Gastrocnemius medialis (tissue), 4 donors: ENCODE data around the gene NT5DC3.

Source experiments
- CTCF ChIP-seq, 5 experiments: fragments of 450-650 bp in 3 of 5; fragments of 200-600 bp in 2 of 5; sonication (generic) in 2 of 5; IDR thresholded peaks in 4 of 5; conservative IDR thresholded peaks in 1 of 5; 1 replicate in 4 of 5; 2 replicates in 1 of 5; pipeline ENCODE4 v1.5.1; 2016 to 2019; ENCODE audit warnings: antibody characterized with exemption in 5 of 5, mild to moderate bottlenecking in 3 of 5, moderate library complexity in 3 of 5
- POLR2A ChIP-seq, 2 donors: fragments of 450-650 bp; IDR thresholded peaks; one replicate each; pipeline ENCODE4 v1.6.1; 2017; ENCODE audit warnings: antibody characterized with exemption in 2 of 2, mild to moderate bottlenecking in 2 of 2, moderate library complexity in 2 of 2

GRCh38 chr12:103768467-103769123, 72.4 kb downstream of the NT5DC3 start:
- no peak for TF ChIP-seq POLR2A (IDR thresholded peaks at IDR 0.05)
- no peak for TF ChIP-seq CTCF (IDR thresholded peaks at IDR 0.05 in 4 of 5, conservative IDR thresholded peaks at IDR 0.05 in 1 of 5)
